Pulmonary artery endothelial cell (primary cell): ENCODE results near the gene PRSS12. TPM values are rescaled to one million over a fixed set of nuclear protein-coding genes. Genes with fewer than 3 reads are reported as not detected.
"Not testable (repeated sequence)": the region's sequence is repeated elsewhere in the genome, so short reads cannot be mapped to it uniquely, and the experiment has no call there.

Experiments
- DNase-seq: peaks from one replicate; pipeline ENCODE4 v3.0.0-alpha.2; 2011; ENCODE audit warnings: low read depth, low spot score
- total RNA-seq: library from RNA; depleted of rRNA; stranded (reverse); fragments of >200 nt; gene quantifications from 2 replicates; pipeline ENCODE4 v1.2.3, GENCODE V29; 2014

PRSS12 gene
- total RNA-seq, 1 donor from 2014 or later: 0.26 TPM

- DNase-seq: no peak
Observed at GRCh38 chr4:118322831-118323502, 29.8 kb downstream of the PRSS12 start.

- DNase-seq: no peak
Observed at GRCh38 chr4:118318931-118319330, 33.9 kb downstream of the PRSS12 start.

- no peak for DNase-seq
Observed at GRCh38 chr4:118317691-118318090, 35.1 kb downstream of the PRSS12 start.

GRCh38 chr4:118314221-118314620 lies 38.6 kb downstream of the PRSS12 start:
- DNase-seq: no peak

GRCh38 chr4:118313098-118313497 lies 39.7 kb downstream of the PRSS12 start:
- DNase-seq: no peak

- DNase-seq: no peak
Observed at GRCh38 chr4:118308306-118309030, 44.3 kb downstream of the PRSS12 start.

- no peak for DNase-seq
Observed at GRCh38 chr4:118307643-118308042, 45.2 kb downstream of the PRSS12 start.

GRCh38 chr4:118299619-118300018 lies 53.2 kb downstream of the PRSS12 start:
- not testable (repeated sequence) for DNase-seq

- no peak for DNase-seq
Observed at GRCh38 chr4:118296729-118297128, 56.1 kb downstream of the PRSS12 start.

GRCh38 chr4:118290951-118291350 lies 61.9 kb downstream of the PRSS12 start:
- no peak for DNase-seq

GRCh38 chr4:118289794-118290193 lies 63.0 kb downstream of the PRSS12 start:
- no peak for DNase-seq

GRCh38 chr4:118287711-118288451 lies 64.9 kb downstream of the PRSS12 start:
- no peak for DNase-seq

- no peak for DNase-seq
Observed at GRCh38 chr4:118286685-118287084, 66.1 kb downstream of the PRSS12 start.

DNA sequence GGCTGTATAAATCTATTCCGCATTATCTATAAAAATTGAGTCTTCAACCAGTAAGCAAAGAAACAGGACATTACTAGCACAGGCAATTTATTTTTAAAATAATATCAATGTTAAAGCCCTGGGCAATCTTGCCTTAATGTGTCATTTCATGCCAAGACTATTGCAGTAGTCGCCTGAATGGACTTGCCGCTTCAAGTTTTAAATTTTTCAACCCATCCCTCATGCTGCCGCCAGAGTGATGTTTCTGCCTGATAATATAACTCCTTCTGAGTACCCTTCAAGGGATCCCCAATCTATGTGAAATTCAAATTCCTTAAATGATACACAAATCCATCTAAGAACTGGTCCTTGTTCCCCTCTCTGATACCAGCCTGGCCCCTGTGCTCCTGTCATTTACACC lies 66.9 kb downstream of the PRSS12 start:
- no peak for DNase-seq

DNA sequence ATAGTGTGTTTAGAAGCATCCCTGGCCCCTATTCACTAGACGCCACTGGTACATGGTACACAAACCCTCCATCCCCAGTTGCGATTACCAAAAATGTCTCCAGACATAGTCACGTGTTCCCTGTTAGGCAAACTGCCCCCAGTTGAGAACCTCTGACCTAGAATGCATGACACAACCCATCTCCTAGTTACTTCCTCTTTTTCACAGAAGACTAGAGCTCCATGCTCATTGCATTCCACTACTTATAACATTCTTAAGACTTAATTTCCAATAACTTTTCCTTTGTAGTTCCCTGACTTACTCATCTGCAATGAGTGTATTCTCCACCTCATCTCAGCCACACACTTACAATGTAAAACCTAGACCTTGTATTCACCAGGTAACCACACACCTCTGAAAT lies 68.6 kb downstream of the PRSS12 start:
- no peak for DNase-seq

DNA sequence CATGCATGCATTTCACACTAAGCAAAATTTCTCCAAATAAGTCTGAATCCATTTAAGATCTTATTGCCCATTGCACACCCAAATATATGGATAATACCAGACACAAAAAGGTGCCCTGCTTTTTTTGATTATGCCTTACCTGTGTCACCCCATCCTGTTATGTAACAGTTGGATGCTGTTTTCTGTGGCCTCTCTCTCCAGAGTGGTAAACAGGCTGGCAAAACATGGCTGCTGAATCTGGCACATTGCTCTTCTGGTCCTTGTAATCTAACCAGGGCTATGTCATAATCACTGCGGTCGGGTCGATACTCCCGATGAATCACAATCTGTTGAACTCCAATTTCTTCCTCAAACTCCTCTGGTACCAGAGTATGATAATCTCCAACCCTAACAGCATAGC lies 70.1 kb downstream of the PRSS12 start:
- no peak for DNase-seq

GRCh38 chr4:118281611-118282442 lies 71.0 kb downstream of the PRSS12 start:
- no peak for DNase-seq

DNA sequence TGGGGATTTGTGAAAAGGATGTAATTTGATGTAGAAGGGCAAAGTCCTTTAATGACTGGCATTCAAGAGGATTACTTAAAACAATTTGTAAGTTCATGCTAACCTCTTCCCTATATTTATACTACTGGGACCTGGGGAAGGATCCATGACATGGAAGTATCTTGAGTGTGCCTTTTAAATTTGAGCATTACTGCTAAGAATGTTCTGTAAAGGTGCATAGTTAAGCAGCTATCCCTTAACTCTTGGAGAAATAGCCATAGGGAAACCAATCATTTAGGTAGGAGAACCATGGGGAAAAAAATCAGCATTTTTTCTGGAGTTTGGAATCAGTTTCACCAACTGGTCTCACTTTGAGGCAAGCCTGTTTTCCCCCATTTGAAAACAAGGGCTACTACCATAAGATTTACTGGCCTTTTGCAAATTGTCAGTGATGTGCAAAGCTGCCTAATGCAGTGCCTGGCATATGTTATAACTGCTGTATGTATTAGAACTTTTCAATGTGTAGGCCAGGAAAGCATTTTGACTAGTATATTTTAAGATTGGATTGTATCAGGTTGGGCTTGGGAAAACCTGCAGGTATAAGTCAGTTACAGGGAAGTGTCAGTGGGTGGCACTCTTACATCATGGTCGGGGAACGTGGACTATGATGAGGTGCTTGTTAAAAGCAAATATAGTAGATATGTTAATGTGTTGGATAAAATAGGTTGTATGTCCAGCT lies 72.1 kb downstream of the PRSS12 start:
- DNase-seq: peak; percentile 37

DNA sequence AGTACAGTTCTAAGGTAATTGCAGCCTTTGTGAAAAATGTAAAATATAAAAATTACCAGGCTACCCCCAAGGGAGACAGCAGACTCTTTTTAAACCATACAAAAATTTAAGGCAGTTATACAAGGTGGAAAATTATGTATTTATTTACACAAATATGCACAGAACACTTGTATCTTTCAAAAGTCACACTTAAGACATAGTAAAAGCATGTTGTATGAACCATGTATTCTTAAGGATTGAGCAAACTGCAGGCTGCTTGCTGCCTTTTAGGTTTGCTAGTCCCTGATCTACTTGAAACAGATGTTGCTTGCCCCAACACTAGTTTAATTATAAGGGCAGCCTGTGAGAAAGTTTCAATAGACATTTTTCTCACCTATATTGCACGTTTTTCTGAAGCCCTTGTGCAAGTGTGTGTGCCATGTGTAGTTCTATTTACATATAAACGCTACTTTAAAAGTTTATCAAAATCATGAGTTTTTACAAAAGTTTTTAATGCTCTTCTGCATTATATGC lies 72.8 kb downstream of the PRSS12 start:
- DNase-seq: no peak

DNA sequence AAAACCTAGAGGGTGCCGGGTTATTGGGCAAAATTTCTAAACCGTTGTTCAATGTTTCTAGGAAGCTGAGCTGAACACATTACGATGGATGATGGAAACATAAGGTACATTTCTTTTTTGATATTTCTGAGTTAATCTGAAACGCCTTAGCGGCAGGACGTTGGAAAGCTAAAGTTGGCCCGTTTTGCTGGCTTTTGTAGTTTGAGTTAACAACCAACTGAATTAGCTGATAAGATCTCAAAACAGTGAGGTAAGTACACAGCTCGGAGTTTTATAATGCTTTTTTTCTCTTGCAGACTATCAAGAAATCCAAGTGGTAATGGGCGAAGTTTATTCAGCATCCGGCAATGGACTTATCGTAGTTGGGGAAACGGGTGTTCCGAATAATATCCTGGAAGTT lies 73.5 kb downstream of the PRSS12 start:
- no peak for DNase-seq
